Memory B cell (primary cell): Measurements from ENCODE around the gene PRRC2A.

ENCODE experiments used
- ATAC-seq: fragments of 150-1000 bp; cut with Tn5 transposase; 2 replicates; pipeline ENCODE4 v1.10.0; 2021; ENCODE audit warnings: low read depth, mild to moderate bottlenecking, moderate library complexity
- DNase-seq, 2 donors: peaks; one replicate each; pipeline ENCODE4 v3.0.0; 2022; ENCODE audit warnings: low spot score in 2 of 2
- H3K27ac Mint-ChIP-seq: one replicate; pipeline ENCODE4 v1.8.0; 2022; ENCODE audit warnings: mild to moderate bottlenecking, moderate library complexity, mixed read lengths
- H3K27me3 Mint-ChIP-seq: one replicate; pipeline ENCODE4 v1.8.0; 2022; ENCODE audit warnings: mixed read lengths
- H3K36me3 Mint-ChIP-seq: one replicate; pipeline ENCODE4 v1.8.0; 2022; ENCODE audit warnings: mild to moderate bottlenecking, mixed read lengths
- H3K4me1 Mint-ChIP-seq: one replicate; pipeline ENCODE4 v1.8.0; 2022; ENCODE audit warnings: mixed read lengths
- H3K4me3 Mint-ChIP-seq: one replicate; pipeline ENCODE4 v1.8.0; 2022; ENCODE audit warnings: mild to moderate bottlenecking, moderate library complexity, mixed read lengths
- H3K9me3 Mint-ChIP-seq: one replicate; pipeline ENCODE4 v1.8.0; 2022; ENCODE audit warnings: mixed read lengths

PRRC2A gene

GRCh38 chr6:31669676-31670075, 49.2 kb downstream of the PRRC2A start, which contains the start of gene LY6G5B:
Gene LY6G5B (plus strand): TSS chr6:31669976. CDS start chr6:31670951, 975 bp downstream.
- DNase-seq (no peak), ATAC-seq (no peak)
- Mint-ChIP-seq H3K4me1 (peaks cover 18% of the 10 kb centered on the region), H3K9me3 (no peaks in the 10 kb centered on the region), H3K27me3 (no peaks in the 10 kb centered on the region), H3K4me3 (no peak within 1 kb of the TSS), H3K36me3 (peaks cover 25% of the 10 kb centered on the region), H3K27ac (no peak within 1 kb of the TSS)

- peak; percentile 63 for ATAC-seq
- DNase-seq = no peak
- Mint-ChIP-seq H3K27me3 (no peaks in the 10 kb centered on the region), H3K36me3 (peaks cover 11% of the 10 kb centered on the region), H3K4me1 (peaks cover 33% of the 10 kb centered on the region), H3K27ac (peak overlapping the region; percentile 7), H3K9me3 (no peaks in the 10 kb centered on the region), H3K4me3 (no peak overlapping the region)
These were observed 55.9 kb downstream of the PRRC2A start for GRCh38 chr6:31676322-31676903.

GRCh38 chr6:31676904-31677303, 56.4 kb downstream of the PRRC2A start:
- H3K27ac Mint-ChIP-seq = no peak overlapping the region
- DNase-seq (no peak), ATAC-seq (no peak)
- H3K4me1 Mint-ChIP-seq = peaks cover 36% of the 10 kb centered on the region
- H3K4me3 Mint-ChIP-seq = no peak overlapping the region
- no peaks in the 10 kb centered on the region for H3K27me3 Mint-ChIP-seq
- no peaks in the 10 kb centered on the region for H3K9me3 Mint-ChIP-seq
- H3K36me3 Mint-ChIP-seq = peaks cover 11% of the 10 kb centered on the region

- peaks cover 36% of the 10 kb centered on the region for H3K4me1 Mint-ChIP-seq
- no peak overlapping the region for H3K27ac Mint-ChIP-seq
- H3K36me3 Mint-ChIP-seq = peaks cover 4% of the 10 kb centered on the region
- H3K9me3 Mint-ChIP-seq = no peaks in the 10 kb centered on the region
- H3K4me3 Mint-ChIP-seq = no peak overlapping the region
- H3K27me3 Mint-ChIP-seq = no peaks in the 10 kb centered on the region
- DNase-seq (no peak), ATAC-seq (no peak)
These were observed 57.4 kb downstream of the PRRC2A start for GRCh38 chr6:31677955-31678354.

- Mint-ChIP-seq H3K36me3 (no peaks in the 10 kb centered on the region), H3K27ac (peak within 1 kb of the TSS; percentile 73), H3K4me1 (peaks cover 34% of the 10 kb centered on the region), H3K9me3 (no peaks in the 10 kb centered on the region), H3K4me3 (peak within 1 kb of the TSS; percentile 85), H3K27me3 (no peaks in the 10 kb centered on the region)
- ATAC-seq = peak; percentile 71
- peak; percentile 51 to 58 for DNase-seq
These were observed 60.0 kb downstream of the PRRC2A start, which contains the start of gene LY6G5C for GRCh38 chr6:31680226-31681134. Gene LY6G5C (minus strand): TSS chr6:31681067. CDS start chr6:31680373, 694 bp downstream.

GRCh38 chr6:31681135-31681671, 60.7 kb downstream of the PRRC2A start:
- peak overlapping the region; percentile 73 for H3K27ac Mint-ChIP-seq
- H3K4me3 Mint-ChIP-seq = peak overlapping the region; percentile 85
- ATAC-seq (peak; percentile 62), DNase-seq (peak in 1 of 2 donors; percentile 32)
- peaks cover 2% of the 10 kb centered on the region for H3K36me3 Mint-ChIP-seq
- no peaks in the 10 kb centered on the region for H3K9me3 Mint-ChIP-seq
- peaks cover 33% of the 10 kb centered on the region for H3K4me1 Mint-ChIP-seq
- H3K27me3 Mint-ChIP-seq = no peaks in the 10 kb centered on the region

- H3K27ac Mint-ChIP-seq = no peak overlapping the region
- H3K4me1 Mint-ChIP-seq = peaks cover 15% of the 10 kb centered on the region
- no peak for DNase-seq
- H3K27me3 Mint-ChIP-seq = no peaks in the 10 kb centered on the region
- no peaks in the 10 kb centered on the region for H3K9me3 Mint-ChIP-seq
- no peak overlapping the region for H3K4me3 Mint-ChIP-seq
- peaks cover 13% of the 10 kb centered on the region for H3K36me3 Mint-ChIP-seq
- ATAC-seq = no peak
These were observed 63.1 kb downstream of the PRRC2A start for GRCh38 chr6:31683591-31683990.

- no peak overlapping the region for H3K27ac Mint-ChIP-seq
- H3K27me3 Mint-ChIP-seq = no peaks in the 10 kb centered on the region
- peaks cover 25% of the 10 kb centered on the region for H3K4me1 Mint-ChIP-seq
- H3K36me3 Mint-ChIP-seq = peaks cover 16% of the 10 kb centered on the region
- DNase-seq = no peak
- no peak overlapping the region for H3K4me3 Mint-ChIP-seq
- no peak for ATAC-seq
- H3K9me3 Mint-ChIP-seq = no peaks in the 10 kb centered on the region
These were observed 66.0 kb downstream of the PRRC2A start for GRCh38 chr6:31686483-31686882.

GRCh38 chr6:31687321-31687720, 66.8 kb downstream of the PRRC2A start:
- no peak for DNase-seq
- Mint-ChIP-seq H3K4me1 (peaks cover 23% of the 10 kb centered on the region), H3K9me3 (no peaks in the 10 kb centered on the region), H3K4me3 (no peak overlapping the region), H3K36me3 (peaks cover 17% of the 10 kb centered on the region), H3K27ac (no peak overlapping the region), H3K27me3 (no peaks in the 10 kb centered on the region)
- no peak for ATAC-seq
